Tibial artery (tissue), 4 donors: ENCODE results near the gene INHBB.

Experiments used
- DNase-seq, 2 donors: peaks; one replicate each; pipeline ENCODE4 v3.0.0-alpha.2; 2019
- H3K27ac ChIP-seq, 2 donors: fragments of 200-600 bp; sonication (generic) in 1 of 2; 1 replicate in 1 of 2; 2 replicates in 1 of 2; pipeline ENCODE4 v1.5.1; 2018 to 2019; ENCODE audit warnings: mild to moderate bottlenecking in 1 of 2
- H3K27me3 ChIP-seq, 2 donors: fragments of 200-600 bp; sonication (generic) in 1 of 2; one replicate each; pipeline versions ENCODE4 v1.5.1 to v1.6.0; 2016 to 2019
- H3K36me3 ChIP-seq, 3 donors: fragments of 200-600 bp; sonication (generic) in 2 of 3; one replicate each; pipeline ENCODE4 v1.5.1; 2016 to 2019; ENCODE audit warnings: mild to moderate bottlenecking in 2 of 3
- H3K4me1 ChIP-seq, 4 donors: fragments of 200-600 bp; sonication (generic) in 2 of 4; 1 replicate in 3 of 4; 2 replicates in 1 of 4; pipeline ENCODE4 v1.5.1; 2016 to 2019
- H3K4me3 ChIP-seq, 2 donors: fragments of 200-600 bp; sonication (generic) in 1 of 2; 1 replicate in 1 of 2; 2 replicates in 1 of 2; pipeline ENCODE4 v1.5.1; 2018 to 2019; ENCODE audit warnings: mild to moderate bottlenecking in 2 of 2
- H3K9me3 ChIP-seq, 3 donors: fragments of 200-600 bp; sonication (generic) in 1 of 3; one replicate each; pipeline ENCODE4 v1.5.1; 2016 to 2019
- intact Hi-C: fragments of 100-400 bp; cut with DNase I; formaldehyde crosslinking; loops from one replicate; pipeline ENCODE4 v1.15.0; 2023; ENCODE audit warnings: low total_unique reads
- TF ChIP-seq, protein P1 (sequence below), 2 experiments: fragments of 200-600 bp in 1 of 2; fragments of 450-650 bp in 1 of 2; IDR thresholded peaks; one replicate each; pipeline ENCODE4 v1.5.1; 2017 to 2019; ENCODE audit warnings: antibody characterized with exemption in 2 of 2, mild to moderate bottlenecking in 1 of 2, moderate library complexity in 1 of 2

The INHBB gene

DNA sequence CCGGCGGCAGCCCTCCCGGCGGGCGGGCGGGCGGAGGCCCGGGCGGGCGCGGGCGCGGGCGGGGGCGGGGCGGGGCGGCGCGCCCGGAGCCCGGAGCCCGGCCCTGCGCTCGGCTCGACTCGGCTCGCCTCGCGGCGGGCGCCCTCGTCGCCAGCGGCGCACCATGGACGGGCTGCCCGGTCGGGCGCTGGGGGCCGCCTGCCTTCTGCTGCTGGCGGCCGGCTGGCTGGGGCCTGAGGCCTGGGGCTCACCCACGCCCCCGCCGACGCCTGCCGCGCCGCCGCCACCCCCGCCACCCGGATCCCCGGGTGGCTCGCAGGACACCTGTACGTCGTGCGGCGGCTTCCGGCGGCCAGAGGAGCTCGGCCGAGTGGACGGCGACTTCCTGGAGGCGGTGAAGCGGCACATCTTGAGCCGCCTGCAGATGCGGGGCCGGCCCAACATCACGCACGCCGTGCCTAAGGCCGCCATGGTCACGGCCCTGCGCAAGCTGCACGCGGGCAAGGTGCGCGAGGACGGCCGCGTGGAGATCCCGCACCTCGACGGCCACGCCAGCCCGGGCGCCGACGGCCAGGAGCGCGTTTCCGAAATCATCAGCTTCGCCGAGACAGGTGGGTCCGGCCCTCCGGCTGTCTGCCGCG, at the start of gene INHBB:
Gene INHBB, plus strand, starts transcription at position 111 of the 641 bp plus-strand sequence. Its CDS starts 53 bp downstream, at position 164.
- TF ChIP-seq, protein P1, sequence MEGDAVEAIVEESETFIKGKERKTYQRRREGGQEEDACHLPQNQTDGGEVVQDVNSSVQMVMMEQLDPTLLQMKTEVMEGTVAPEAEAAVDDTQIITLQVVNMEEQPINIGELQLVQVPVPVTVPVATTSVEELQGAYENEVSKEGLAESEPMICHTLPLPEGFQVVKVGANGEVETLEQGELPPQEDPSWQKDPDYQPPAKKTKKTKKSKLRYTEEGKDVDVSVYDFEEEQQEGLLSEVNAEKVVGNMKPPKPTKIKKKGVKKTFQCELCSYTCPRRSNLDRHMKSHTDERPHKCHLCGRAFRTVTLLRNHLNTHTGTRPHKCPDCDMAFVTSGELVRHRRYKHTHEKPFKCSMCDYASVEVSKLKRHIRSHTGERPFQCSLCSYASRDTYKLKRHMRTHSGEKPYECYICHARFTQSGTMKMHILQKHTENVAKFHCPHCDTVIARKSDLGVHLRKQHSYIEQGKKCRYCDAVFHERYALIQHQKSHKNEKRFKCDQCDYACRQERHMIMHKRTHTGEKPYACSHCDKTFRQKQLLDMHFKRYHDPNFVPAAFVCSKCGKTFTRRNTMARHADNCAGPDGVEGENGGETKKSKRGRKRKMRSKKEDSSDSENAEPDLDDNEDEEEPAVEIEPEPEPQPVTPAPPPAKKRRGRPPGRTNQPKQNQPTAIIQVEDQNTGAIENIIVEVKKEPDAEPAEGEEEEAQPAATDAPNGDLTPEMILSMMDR (IDR thresholded peaks at IDR 0.05), result no peak
- intact Hi-C loops, result loop anchor here (5.0 to 10.0 kb wide), 2 partner anchors 191 to 729 kb away; no protein-coding TSS in a partner anchor

DNA sequence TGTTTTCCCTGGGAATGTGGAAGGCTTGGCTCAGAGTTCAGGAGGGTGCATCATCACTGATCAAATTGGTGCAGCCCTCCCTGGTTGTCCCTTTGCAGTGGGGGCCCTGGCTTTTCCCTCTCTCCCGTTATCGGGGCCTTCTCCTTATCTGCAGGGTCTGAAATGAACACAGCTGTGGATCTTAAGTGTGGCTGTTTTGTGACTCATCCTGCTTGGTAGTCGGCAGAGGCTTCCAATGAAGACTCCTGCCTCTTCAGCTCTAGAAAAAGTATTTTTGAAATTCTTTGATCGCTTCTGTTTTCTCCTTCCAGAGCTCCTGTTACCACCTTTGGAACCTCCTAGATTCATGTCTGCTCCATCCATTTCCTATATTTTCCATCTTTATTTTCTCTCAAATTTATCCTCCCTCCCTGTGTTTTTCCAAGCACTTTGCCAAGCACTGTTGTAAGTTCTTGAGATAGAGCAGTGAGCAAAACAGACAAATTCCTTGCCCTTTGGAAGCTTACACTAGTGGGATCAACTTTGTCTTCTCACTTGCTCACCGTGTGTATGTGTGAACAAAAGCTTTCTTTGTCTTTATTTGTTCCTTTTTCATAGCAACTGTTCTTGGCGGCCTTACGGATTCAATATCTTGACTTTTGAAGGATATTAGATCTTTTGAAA, 47.6 kb upstream of the INHBB start:
- no peak overlapping the region for H3K4me3 ChIP-seq
- H3K27me3 ChIP-seq, result no peaks in the 10 kb centered on the region
- TF ChIP-seq, protein P1 (IDR thresholded peaks at IDR 0.05), result no peak
- H3K4me1 ChIP-seq, result no peaks in the 10 kb centered on the region
- no peaks in the 10 kb centered on the region for H3K9me3 ChIP-seq
- H3K36me3 ChIP-seq, result peaks cover 33 to 72% (median 64%) of the 10 kb centered on the region in 3 donors
- intact Hi-C loops, result no loop called here
- DNase-seq, result no peak
- no peak overlapping the region for H3K27ac ChIP-seq

More for the DNA sequence above, at the start of gene INHBB:
- peaks cover 0 to 23% (median 13%) of the 10 kb centered on the region in 3 donors for H3K36me3 ChIP-seq
- H3K9me3 ChIP-seq, result no peaks in the 10 kb centered on the region
- no peak for DNase-seq
- H3K27ac ChIP-seq, result peak within 1 kb of the TSS; percentile 80 to 82
- H3K27me3 ChIP-seq, result peaks cover 0 to 32% of the 10 kb centered on the region in 2 donors
- peak within 1 kb of the TSS; percentile 57 to 78 for H3K4me3 ChIP-seq
- H3K4me1 ChIP-seq, result peaks cover 0 to 45% (median 38%) of the 10 kb centered on the region in 4 donors

DNA sequence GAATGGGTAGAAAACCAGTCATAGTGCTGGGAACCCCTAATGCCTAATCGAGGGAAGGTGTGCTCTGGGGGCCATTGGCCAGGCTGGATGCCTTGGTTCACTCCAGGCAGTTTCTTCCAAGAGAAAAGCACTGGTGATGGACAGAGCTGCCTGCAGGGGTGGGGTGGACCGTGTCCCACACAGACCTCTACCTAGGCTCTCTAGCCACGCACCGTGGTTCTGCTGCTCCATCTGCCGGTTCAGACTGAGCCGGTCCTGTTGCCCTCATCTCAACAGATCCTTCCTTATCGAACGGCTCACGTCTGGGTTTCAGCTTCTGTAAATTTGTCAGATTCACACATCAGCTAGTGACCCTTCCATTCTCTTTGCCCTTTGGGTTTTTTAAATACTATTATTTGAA, 46.9 kb upstream of the INHBB start:
- Histone ChIP-seq H3K36me3 (peaks cover 26 to 65% (median 62%) of the 10 kb centered on the region in 3 donors), H3K27me3 (no peaks in the 10 kb centered on the region), H3K4me3 (no peak overlapping the region), H3K27ac (no peak overlapping the region), H3K4me1 (no peaks in the 10 kb centered on the region), H3K9me3 (no peaks in the 10 kb centered on the region)
- TF ChIP-seq, protein P1 (IDR thresholded peaks at IDR 0.05), result no peak
- no peak for DNase-seq
- intact Hi-C loops, result no loop called here

DNA sequence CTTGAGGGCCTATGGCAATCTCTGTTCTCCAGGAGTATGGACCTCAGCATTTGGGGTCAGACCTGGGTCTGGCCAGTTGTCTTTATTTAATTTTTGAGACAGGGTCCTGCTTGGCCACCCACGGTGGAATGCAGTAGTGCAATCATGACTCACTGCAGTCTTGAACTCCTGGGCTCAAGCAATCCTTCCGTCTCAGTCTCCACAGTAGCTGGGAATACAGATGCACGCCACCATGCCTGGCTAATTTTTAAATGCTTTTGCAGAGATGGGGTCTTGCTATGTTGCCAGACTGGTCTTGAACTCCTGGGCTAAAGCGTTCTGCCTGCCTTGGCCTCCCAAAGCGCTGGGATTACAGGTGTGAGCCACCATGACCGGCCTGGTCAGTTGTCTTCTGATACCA, 46.4 kb upstream of the INHBB start:
- Histone ChIP-seq H3K36me3 (peaks cover 21 to 59% (median 56%) of the 10 kb centered on the region in 3 donors), H3K9me3 (no peaks in the 10 kb centered on the region), H3K4me1 (no peaks in the 10 kb centered on the region), H3K27ac (no peak overlapping the region), H3K4me3 (no peak overlapping the region), H3K27me3 (no peaks in the 10 kb centered on the region)
- TF ChIP-seq, protein P1 (IDR thresholded peaks at IDR 0.05), result no peak
- DNase-seq, result no peak
- intact Hi-C loops, result no loop called here

DNA sequence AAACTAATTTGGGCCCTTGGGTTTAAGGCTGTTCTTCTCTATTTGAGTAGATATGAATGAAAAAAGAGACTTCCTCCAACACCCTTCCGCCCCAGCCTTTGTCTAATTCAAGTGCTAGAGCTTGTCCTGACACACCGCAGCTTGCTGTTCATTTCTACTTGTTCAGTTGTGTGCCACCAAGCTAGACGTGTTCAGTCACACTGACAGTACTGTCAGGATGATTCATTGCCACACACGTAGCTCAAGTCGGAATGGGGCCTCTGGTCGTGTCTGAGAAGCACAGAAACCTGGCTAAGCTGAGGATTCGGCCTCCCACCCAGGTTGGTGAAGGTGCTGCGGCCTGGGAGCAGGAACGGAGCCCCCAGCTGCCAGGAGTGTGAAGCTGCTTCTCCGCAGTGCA, 45.6 kb upstream of the INHBB start:
- DNase-seq, result no peak
- TF ChIP-seq, protein P1 (IDR thresholded peaks at IDR 0.05), result no peak
- Histone ChIP-seq H3K9me3 (no peaks in the 10 kb centered on the region), H3K4me3 (no peak overlapping the region), H3K27me3 (no peaks in the 10 kb centered on the region), H3K4me1 (no peaks in the 10 kb centered on the region), H3K36me3 (peaks cover 15 to 53% (median 51%) of the 10 kb centered on the region in 3 donors), H3K27ac (no peak overlapping the region)
- intact Hi-C loops, result no loop called here
